Lower leg skin (tissue), 3 donors: ENCODE data around the gene RPL31.

Experiments used
- CTCF ChIP-seq, 3 donors: fragments of 450-650 bp; IDR thresholded peaks; one replicate each; pipeline ENCODE4 v1.5.1; 2016; ENCODE audit warnings: antibody characterized with exemption in 3 of 3, mild to moderate bottlenecking in 3 of 3, moderate library complexity in 2 of 3
- POLR2A ChIP-seq, 2 donors: fragments of 450-650 bp; IDR thresholded peaks; one replicate each; pipeline ENCODE4 v1.6.1; 2016 to 2017; ENCODE audit warnings: antibody characterized with exemption in 2 of 2, mild to moderate bottlenecking in 1 of 2, moderate library complexity in 1 of 2

GRCh38 chr2:101025561-101025960 lies 23.5 kb downstream of the RPL31 start:
- TF ChIP-seq POLR2A (IDR thresholded peaks at IDR 0.05) (no peak), CTCF (IDR thresholded peaks at IDR 0.05) (no peak)
